PFSK-1 (cell line): ENCODE data around the gene HIPK2.

Experiments
- FOXP2 ChIP-seq: optimal IDR thresholded peaks from 2 replicates; pipeline ENCODE3; 2011; ENCODE audit warnings: borderline replicate concordance, control low read depth, inconsistent platforms; ENCODE audit not compliant: insufficient read depth; ENCODE audit errors: extremely low read length, extremely low read depth
- POLR2AphosphoS5 ChIP-seq: IDR thresholded peaks from 2 replicates; pipeline ENCODE4 v1.6.1; 2012; ENCODE audit warnings: low read depth, mild to moderate bottlenecking, control low read depth, low read length, moderate library complexity
- SIN3A ChIP-seq: IDR thresholded peaks from 2 replicates; pipeline ENCODE4 v1.6.1; 2012; ENCODE audit warnings: mild to moderate bottlenecking, low read length, moderate library complexity, borderline replicate concordance; ENCODE audit not compliant: insufficient read depth
- TAF1 ChIP-seq: IDR thresholded peaks from 2 replicates; pipeline ENCODE4 v1.6.1; 2012; ENCODE audit warnings: low read length, control low read depth, borderline replicate concordance; ENCODE audit not compliant: insufficient read depth
- TF ChIP-seq, protein P1 (sequence below), 2 experiments: IDR thresholded peaks; 2 replicates each; pipeline versions ENCODE4 v1.6.1 to v1.8.0; 2011 to 2012; ENCODE audit warnings: low read depth in 2 of 2, low read length in 2 of 2, control low read depth in 1 of 2, inconsistent platforms in 1 of 2, mild to moderate bottlenecking in 1 of 2, moderate library complexity in 1 of 2; ENCODE audit not compliant: insufficient read depth in 1 of 2

DNA sequence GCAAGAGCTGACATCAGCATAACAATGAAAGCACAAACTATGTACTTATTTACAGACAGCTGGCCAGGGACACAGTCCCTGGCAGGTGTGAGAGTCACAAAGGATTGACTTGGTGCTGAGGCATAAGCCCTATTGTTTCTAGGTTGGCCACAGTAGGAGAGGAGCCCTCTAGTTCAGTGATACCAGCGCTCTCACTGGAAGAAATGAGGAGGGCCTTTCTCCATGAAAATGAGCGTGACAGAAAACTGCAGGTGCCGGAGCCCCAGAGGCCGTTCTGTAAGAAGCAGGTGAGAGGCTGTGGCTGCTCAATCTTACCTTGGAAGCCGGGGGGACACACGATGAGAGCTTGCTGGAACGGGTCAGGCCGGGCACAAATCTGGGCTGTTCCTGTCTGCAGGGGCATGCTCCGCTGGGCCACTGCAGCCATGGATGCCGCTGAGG is 163.8 kb downstream of the HIPK2 start:
- TF ChIP-seq POLR2AphosphoS5: no peak
- no peak for TF ChIP-seq TAF1
- TF ChIP-seq, protein P1, sequence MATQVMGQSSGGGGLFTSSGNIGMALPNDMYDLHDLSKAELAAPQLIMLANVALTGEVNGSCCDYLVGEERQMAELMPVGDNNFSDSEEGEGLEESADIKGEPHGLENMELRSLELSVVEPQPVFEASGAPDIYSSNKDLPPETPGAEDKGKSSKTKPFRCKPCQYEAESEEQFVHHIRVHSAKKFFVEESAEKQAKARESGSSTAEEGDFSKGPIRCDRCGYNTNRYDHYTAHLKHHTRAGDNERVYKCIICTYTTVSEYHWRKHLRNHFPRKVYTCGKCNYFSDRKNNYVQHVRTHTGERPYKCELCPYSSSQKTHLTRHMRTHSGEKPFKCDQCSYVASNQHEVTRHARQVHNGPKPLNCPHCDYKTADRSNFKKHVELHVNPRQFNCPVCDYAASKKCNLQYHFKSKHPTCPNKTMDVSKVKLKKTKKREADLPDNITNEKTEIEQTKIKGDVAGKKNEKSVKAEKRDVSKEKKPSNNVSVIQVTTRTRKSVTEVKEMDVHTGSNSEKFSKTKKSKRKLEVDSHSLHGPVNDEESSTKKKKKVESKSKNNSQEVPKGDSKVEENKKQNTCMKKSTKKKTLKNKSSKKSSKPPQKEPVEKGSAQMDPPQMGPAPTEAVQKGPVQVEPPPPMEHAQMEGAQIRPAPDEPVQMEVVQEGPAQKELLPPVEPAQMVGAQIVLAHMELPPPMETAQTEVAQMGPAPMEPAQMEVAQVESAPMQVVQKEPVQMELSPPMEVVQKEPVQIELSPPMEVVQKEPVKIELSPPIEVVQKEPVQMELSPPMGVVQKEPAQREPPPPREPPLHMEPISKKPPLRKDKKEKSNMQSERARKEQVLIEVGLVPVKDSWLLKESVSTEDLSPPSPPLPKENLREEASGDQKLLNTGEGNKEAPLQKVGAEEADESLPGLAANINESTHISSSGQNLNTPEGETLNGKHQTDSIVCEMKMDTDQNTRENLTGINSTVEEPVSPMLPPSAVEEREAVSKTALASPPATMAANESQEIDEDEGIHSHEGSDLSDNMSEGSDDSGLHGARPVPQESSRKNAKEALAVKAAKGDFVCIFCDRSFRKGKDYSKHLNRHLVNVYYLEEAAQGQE (IDR thresholded peaks at IDR 0.05; ENCODE audit: insufficient read depth in 1 of 2, low read depth in 2 of 2, low read length in 2 of 2): no peak
- no peak for TF ChIP-seq SIN3A
- TF ChIP-seq FOXP2: no peak
